Endothelial cell (in vitro differentiated cells): ENCODE measurements around the gene KIF12. TPM values are rescaled to one million over a fixed set of nuclear protein-coding genes. Genes with fewer than 3 reads are reported as not detected.

Source experiments
- DNase-seq: peaks from one replicate; pipeline ENCODE4 v3.0.0; 2021; ENCODE audit warnings: low spot score
- H3K27ac Mint-ChIP-seq: one replicate; pipeline ENCODE4 v1.8.0; 2021; ENCODE audit warnings: mixed read lengths, inconsistent platforms; ENCODE audit not compliant: unreplicated experiment
- H3K27me3 Mint-ChIP-seq: one replicate; pipeline ENCODE4 v1.8.0; 2021; ENCODE audit warnings: mild to moderate bottlenecking, moderate library complexity, mixed read lengths, inconsistent platforms; ENCODE audit not compliant: unreplicated experiment
- H3K36me3 Mint-ChIP-seq: one replicate; pipeline ENCODE4 v1.8.0; 2021; ENCODE audit warnings: mild to moderate bottlenecking, low read depth, mixed read lengths, inconsistent platforms; ENCODE audit not compliant: unreplicated experiment
- H3K4me1 Mint-ChIP-seq: one replicate; pipeline ENCODE4 v1.8.0; 2021; ENCODE audit warnings: mild to moderate bottlenecking, mixed read lengths, inconsistent platforms; ENCODE audit not compliant: unreplicated experiment
- H3K4me3 Mint-ChIP-seq: one replicate; pipeline ENCODE4 v1.8.0; 2021; ENCODE audit warnings: mild to moderate bottlenecking, mixed read lengths, inconsistent platforms; ENCODE audit not compliant: unreplicated experiment
- H3K9me3 Mint-ChIP-seq: one replicate; pipeline ENCODE4 v1.8.0; 2021; ENCODE audit warnings: mixed read lengths, inconsistent platforms; ENCODE audit not compliant: unreplicated experiment
- total RNA-seq: library from RNA; stranded (reverse); fragmentation: NEBNext Ultra II Directional; extraction: Animal tissue kit (Norgen Biotek cat#: 25700); gene quantifications from one replicate; pipeline ENCODE4 v1.2.1, GENCODE V29; 2021; ENCODE audit not compliant: unreplicated experiment
- TF ChIP-seq, protein P1 (sequence below): fragments of 200-600 bp; sonication (generic); IDR thresholded peaks from one replicate; pipeline ENCODE4 v1.5.0; 2021; ENCODE audit warnings: antibody characterized with exemption; ENCODE audit not compliant: unreplicated experiment

Gene KIF12
- total RNA-seq, 1 donor from 2014 or later, result 0.26 TPM

- Mint-ChIP-seq H3K27me3 (peaks cover 10% of the 10 kb centered on the region), H3K27ac (no peak overlapping the region), H3K4me1 (no peaks in the 10 kb centered on the region), H3K36me3 (no peaks in the 10 kb centered on the region), H3K4me3 (no peak overlapping the region), H3K9me3 (no peaks in the 10 kb centered on the region)
- TF ChIP-seq, protein P1, sequence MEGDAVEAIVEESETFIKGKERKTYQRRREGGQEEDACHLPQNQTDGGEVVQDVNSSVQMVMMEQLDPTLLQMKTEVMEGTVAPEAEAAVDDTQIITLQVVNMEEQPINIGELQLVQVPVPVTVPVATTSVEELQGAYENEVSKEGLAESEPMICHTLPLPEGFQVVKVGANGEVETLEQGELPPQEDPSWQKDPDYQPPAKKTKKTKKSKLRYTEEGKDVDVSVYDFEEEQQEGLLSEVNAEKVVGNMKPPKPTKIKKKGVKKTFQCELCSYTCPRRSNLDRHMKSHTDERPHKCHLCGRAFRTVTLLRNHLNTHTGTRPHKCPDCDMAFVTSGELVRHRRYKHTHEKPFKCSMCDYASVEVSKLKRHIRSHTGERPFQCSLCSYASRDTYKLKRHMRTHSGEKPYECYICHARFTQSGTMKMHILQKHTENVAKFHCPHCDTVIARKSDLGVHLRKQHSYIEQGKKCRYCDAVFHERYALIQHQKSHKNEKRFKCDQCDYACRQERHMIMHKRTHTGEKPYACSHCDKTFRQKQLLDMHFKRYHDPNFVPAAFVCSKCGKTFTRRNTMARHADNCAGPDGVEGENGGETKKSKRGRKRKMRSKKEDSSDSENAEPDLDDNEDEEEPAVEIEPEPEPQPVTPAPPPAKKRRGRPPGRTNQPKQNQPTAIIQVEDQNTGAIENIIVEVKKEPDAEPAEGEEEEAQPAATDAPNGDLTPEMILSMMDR, result no peak
- DNase-seq, result no peak
Observed at GRCh38 chr9:114140401-114140800, 41.3 kb upstream of the KIF12 start.

DNA sequence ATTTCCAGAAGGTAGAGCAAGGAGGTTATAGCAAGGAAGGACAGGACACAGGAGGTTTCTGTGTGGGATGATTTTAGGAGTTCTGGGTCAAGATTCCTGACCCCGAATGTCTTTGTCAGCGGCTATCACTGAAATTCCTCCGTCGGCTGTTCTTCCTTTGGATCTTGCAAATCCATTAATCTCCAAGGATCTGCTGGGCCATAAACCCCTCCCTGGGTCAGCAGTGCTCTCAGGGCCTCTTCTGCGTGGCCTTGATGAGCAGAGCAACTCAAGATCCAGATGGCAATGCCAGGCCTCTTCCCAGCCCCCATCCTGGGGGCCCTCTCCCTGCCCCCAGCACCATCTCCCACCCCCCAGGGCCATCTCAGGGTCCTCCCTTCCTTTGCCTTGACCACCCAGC, 40.0 kb upstream of the KIF12 start:
- H3K27ac Mint-ChIP-seq, result no peak overlapping the region
- no peak overlapping the region for H3K4me3 Mint-ChIP-seq
- H3K9me3 Mint-ChIP-seq, result no peaks in the 10 kb centered on the region
- TF ChIP-seq, protein P1, result no peak
- no peaks in the 10 kb centered on the region for H3K36me3 Mint-ChIP-seq
- no peak for DNase-seq
- H3K4me1 Mint-ChIP-seq, result no peaks in the 10 kb centered on the region
- H3K27me3 Mint-ChIP-seq, result peaks cover 10% of the 10 kb centered on the region

DNA sequence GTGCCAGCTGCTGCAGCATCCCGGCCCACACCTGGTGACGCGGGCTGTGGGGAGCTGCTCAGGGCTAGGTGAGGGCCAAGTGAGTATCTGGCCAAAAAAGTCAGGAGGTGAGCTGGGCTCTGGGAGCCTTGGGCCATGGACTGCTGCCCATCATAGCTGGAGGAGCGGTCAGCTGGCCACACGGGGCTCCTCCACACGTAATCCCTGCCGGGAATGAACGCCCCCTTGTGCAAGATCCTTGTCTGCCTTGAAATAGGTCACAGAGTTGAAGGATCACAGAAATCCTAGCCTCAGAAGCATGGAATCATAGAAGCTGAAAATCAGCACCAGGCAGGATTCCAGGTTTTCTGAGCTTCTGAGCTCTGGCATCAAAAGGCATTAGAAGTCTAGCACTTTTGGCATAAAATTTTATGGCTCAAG, 39.5 kb upstream of the KIF12 start:
- peaks cover 10% of the 10 kb centered on the region for H3K27me3 Mint-ChIP-seq

GRCh38 chr9:114137831-114138230, 38.7 kb upstream of the KIF12 start:
- no peaks in the 10 kb centered on the region for H3K9me3 Mint-ChIP-seq
- H3K4me1 Mint-ChIP-seq, result no peaks in the 10 kb centered on the region
- no peak overlapping the region for H3K27ac Mint-ChIP-seq
- no peaks in the 10 kb centered on the region for H3K36me3 Mint-ChIP-seq
- no peak for DNase-seq
- H3K27me3 Mint-ChIP-seq, result peaks cover 10% of the 10 kb centered on the region
- no peak overlapping the region for H3K4me3 Mint-ChIP-seq
- TF ChIP-seq, protein P1, result no peak

More for the DNA sequence above, 39.5 kb upstream of the KIF12 start:
- DNase-seq, result no peak
- Mint-ChIP-seq H3K4me1 (no peaks in the 10 kb centered on the region), H3K27ac (no peak overlapping the region), H3K4me3 (no peak overlapping the region), H3K36me3 (no peaks in the 10 kb centered on the region), H3K9me3 (no peaks in the 10 kb centered on the region)
- TF ChIP-seq, protein P1, result no peak

DNA sequence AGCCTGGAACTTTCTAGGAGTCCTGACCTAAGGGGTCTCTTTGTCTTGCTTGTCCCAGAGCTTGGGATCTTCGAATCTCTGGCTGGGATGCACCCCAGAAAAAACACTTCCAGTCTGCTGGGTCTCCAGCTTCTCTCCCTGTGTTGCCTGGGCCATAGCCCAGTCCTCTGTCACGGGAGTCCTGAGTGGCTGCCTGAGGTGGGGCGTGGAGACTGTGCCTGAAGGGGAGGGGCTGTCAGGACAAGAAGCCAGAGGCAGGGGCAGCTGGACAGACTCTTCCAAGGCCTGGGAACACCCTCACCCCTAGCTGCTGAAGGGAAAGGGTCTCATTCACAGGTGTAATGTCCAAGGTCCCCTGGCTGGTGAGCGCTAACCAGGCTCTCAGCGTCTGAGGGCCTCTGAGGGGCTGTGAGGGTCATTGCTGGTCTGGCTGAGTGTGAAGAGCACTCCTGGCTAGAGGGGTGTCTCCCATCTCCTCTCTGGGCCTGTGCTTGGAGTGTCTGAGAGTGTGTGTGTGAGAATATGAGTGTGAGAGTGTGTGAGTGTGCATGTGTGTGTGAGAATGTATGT, 35.8 kb upstream of the KIF12 start:
- no peaks in the 10 kb centered on the region for H3K36me3 Mint-ChIP-seq
- H3K4me3 Mint-ChIP-seq, result no peak overlapping the region
- no peaks in the 10 kb centered on the region for H3K4me1 Mint-ChIP-seq
- H3K27ac Mint-ChIP-seq, result no peak overlapping the region
- DNase-seq, result no peak
- TF ChIP-seq, protein P1, result no peak
- H3K9me3 Mint-ChIP-seq, result no peaks in the 10 kb centered on the region
- H3K27me3 Mint-ChIP-seq, result peaks cover 12% of the 10 kb centered on the region
